HepG2 (cell line): ENCODE data around the gene TWNK.

Experiments used
- BHLHE40 ChIP-seq: IDR thresholded peaks from 2 replicates; pipeline ENCODE4 v1.6.1; 2011; ENCODE audit warnings: low read length, improper control_type of control experiment
- CREB1 ChIP-seq, 2 experiments: fragments of 450-650 bp in 1 of 2; IDR thresholded peaks; 2 replicates each; pipeline ENCODE4 v1.6.1; 2016 to 2017; ENCODE audit warnings: control low read depth in 1 of 2, mild to moderate bottlenecking in 1 of 2, missing compliant biosample characterization in 1 of 2, missing genetic modification characterization in 1 of 2
- CREM ChIP-seq, 2 experiments: sonication (generic) in 1 of 2; formaldehyde crosslinking in 1 of 2; IDR thresholded peaks; 2 replicates each; pipeline versions ENCODE4 v1.4.0 to v1.6.1; 2016 to 2020; ENCODE audit warnings: antibody characterized with exemption in 1 of 2, mild to moderate bottlenecking in 1 of 2, missing genetic modification reagents in 1 of 2
- CTCF ChIP-seq: sonication (generic); formaldehyde crosslinking; IDR thresholded peaks from 2 replicates; pipeline ENCODE4 v1.5.0; 2020; ENCODE audit warnings: mild to moderate bottlenecking, missing genetic modification reagents, moderate library complexity
- FOXO1 ChIP-seq: sonication (generic); formaldehyde crosslinking; IDR thresholded peaks from 2 replicates; pipeline ENCODE4 v1.4.0; 2020; ENCODE audit warnings: missing genetic modification reagents
- NPAS2 ChIP-seq: sonication (generic); formaldehyde crosslinking; IDR thresholded peaks from 2 replicates; pipeline ENCODE4 v1.8.0; 2022; ENCODE audit warnings: mild to moderate bottlenecking, missing genetic modification reagents, borderline replicate concordance
- TFDP1 ChIP-seq: IDR thresholded peaks from 2 replicates; pipeline ENCODE4 v1.6.1; 2016; ENCODE audit warnings: missing compliant biosample characterization, missing genetic modification reagents, borderline replicate concordance
- ZFP36 ChIP-seq: fragments of 150-350 bp; IDR thresholded peaks from 2 replicates; pipeline ENCODE4 v1.6.1; 2018; ENCODE audit warnings: borderline replicate concordance, low read length, low read depth; ENCODE audit not compliant: partially characterized antibody
- ZNF318 ChIP-seq: sonication (generic); formaldehyde crosslinking; IDR thresholded peaks from 2 replicates; pipeline ENCODE4 v1.4.0; 2020; ENCODE audit warnings: mild to moderate bottlenecking, missing genetic modification reagents
- ZNF547 ChIP-seq: sonication (generic); formaldehyde crosslinking; IDR thresholded peaks from 2 replicates; pipeline ENCODE4 v1.5.1; 2020; ENCODE audit warnings: mild to moderate bottlenecking, missing genetic modification reagents
- ZNF564 ChIP-seq: sonication (generic); formaldehyde crosslinking; IDR thresholded peaks from 2 replicates; pipeline ENCODE4 v1.8.1; 2023; ENCODE audit warnings: mild to moderate bottlenecking, missing genetic modification reagents
- TF ChIP-seq, protein P1 (sequence below): sonication (generic); formaldehyde crosslinking; IDR thresholded peaks from 2 replicates; pipeline ENCODE4 v1.8.0; 2022; ENCODE audit warnings: mild to moderate bottlenecking, missing genetic modification reagents; ENCODE audit not compliant: insufficient replicate concordance

DNA sequence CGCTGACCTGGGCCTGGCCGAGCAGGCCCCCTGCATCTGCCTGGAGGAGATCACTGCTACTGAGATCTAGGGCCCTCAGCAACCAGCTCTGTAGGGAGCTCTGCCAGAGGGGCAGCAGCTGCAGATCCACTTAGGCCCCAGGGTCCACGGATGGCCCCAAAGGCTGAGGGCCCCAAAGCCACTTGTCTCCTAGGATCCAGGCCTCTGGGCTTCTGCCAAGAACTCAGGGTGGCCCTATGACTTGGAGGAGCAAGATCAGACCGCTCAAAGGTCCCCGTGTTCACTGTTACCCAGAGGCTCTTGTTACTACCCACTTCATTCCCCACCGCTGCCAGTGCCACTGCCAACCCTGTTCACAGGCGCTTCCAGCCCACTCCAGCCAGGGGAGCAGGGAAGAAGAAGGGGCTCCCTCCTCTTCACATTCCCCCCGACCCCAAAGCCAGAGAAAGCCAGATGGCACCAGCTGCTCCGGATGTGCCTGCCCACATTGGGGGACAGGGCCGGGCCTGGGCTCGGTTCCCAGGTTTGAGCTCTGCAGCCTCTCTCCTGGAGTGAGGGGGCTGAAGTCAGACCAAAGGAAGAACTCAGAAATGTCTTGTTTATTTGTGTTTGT lies 19.9 kb downstream of the TWNK start:
- TF ChIP-seq CREB1 (IDR thresholded peaks at IDR 0.05): no peak
- TF ChIP-seq CREB1 (CRISPR knock-in tag; IDR thresholded peaks at IDR 0.05): no peak
- TF ChIP-seq ZNF547 (CRISPR knock-in tag): no peak
- TF ChIP-seq NPAS2: no peak
- TF ChIP-seq, protein P1, sequence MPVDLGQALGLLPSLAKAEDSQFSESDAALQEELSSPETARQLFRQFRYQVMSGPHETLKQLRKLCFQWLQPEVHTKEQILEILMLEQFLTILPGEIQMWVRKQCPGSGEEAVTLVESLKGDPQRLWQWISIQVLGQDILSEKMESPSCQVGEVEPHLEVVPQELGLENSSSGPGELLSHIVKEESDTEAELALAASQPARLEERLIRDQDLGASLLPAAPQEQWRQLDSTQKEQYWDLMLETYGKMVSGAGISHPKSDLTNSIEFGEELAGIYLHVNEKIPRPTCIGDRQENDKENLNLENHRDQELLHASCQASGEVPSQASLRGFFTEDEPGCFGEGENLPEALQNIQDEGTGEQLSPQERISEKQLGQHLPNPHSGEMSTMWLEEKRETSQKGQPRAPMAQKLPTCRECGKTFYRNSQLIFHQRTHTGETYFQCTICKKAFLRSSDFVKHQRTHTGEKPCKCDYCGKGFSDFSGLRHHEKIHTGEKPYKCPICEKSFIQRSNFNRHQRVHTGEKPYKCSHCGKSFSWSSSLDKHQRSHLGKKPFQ (CRISPR knock-in tag): no peak
- no peak for TF ChIP-seq CTCF (CRISPR knock-in tag)
- no peak for TF ChIP-seq BHLHE40
- no peak for TF ChIP-seq ZNF318 (CRISPR knock-in tag)
- no peak for TF ChIP-seq ZFP36
- TF ChIP-seq ZNF564 (CRISPR knock-in tag): no peak
- TF ChIP-seq CREM (IDR thresholded peaks at IDR 0.05): no peak
- no peak for TF ChIP-seq CREM (CRISPR knock-in tag; IDR thresholded peaks at IDR 0.05)
- TF ChIP-seq TFDP1 (CRISPR knock-in tag): no peak
- TF ChIP-seq FOXO1 (CRISPR knock-in tag): no peak
